H1 (cell line): ENCODE results near the gene NXPH1. TPM values are rescaled to one million over a fixed set of nuclear protein-coding genes. Genes with fewer than 3 reads are reported as not detected.

Experiments used
- CTCF ChIA-PET: fragments of 300-600 bp; sonication (Branson Sonifier 250); formaldehyde crosslinking; loops from one replicate; lab custom pipeline; 2021; ENCODE audit not compliant: partially characterized antibody; lab: Charles Lee
- POLR2A ChIA-PET: fragments of 300-600 bp; sonication (Branson Sonifier 250); formaldehyde crosslinking; loops from one replicate; lab custom pipeline; 2021; ENCODE audit warnings: inconsistent platforms; ENCODE audit not compliant: partially characterized antibody; lab: Charles Lee
- DNase-seq, 2 experiments: peaks; one replicate each; pipeline versions ENCODE4 v3.0.0 to v3.0.0-alpha.2; 2010 to 2022; ENCODE audit warnings: low spot score in 2 of 2, low read depth in 1 of 2, mixed read lengths in 1 of 2
- FAIRE-seq: peaks from 2 replicates; lab custom pipeline; 2011; peaks lifted over from hg19 to GRCh38; lab: Jason Lieb, UNC
- H2AFZ ChIP-seq: 2 replicates; pipeline ENCODE4 v1.8.1; 2012; ENCODE audit warnings: low read length, inconsistent platforms
- H2AK5ac ChIP-seq: 2 replicates; pipeline ENCODE4 v1.6.1; 2013; ENCODE audit warnings: low read depth, low read length
- H2BK120ac ChIP-seq: replicated peaks from 2 replicates; pipeline ENCODE3; 2013; ENCODE audit warnings: low read depth, low read length, inconsistent platforms
- H2BK12ac ChIP-seq: 2 replicates; pipeline ENCODE4 v1.6.1; 2013; ENCODE audit warnings: low read depth, low read length
- H2BK15ac ChIP-seq: 2 replicates; pipeline ENCODE4 v1.6.1; 2013; ENCODE audit warnings: low read length
- H2BK20ac ChIP-seq: 2 replicates; pipeline ENCODE4 v1.6.1; 2013; ENCODE audit warnings: low read length
- H2BK5ac ChIP-seq: 2 replicates; pipeline ENCODE4 v1.6.1; 2013; ENCODE audit warnings: low read depth, low read length
- H3K14ac ChIP-seq: 2 replicates; pipeline ENCODE4 v1.6.1; 2013; ENCODE audit warnings: inconsistent platforms; ENCODE audit not compliant: insufficient read length
- H3K18ac ChIP-seq: 2 replicates; pipeline ENCODE4 v1.6.1; 2013; ENCODE audit warnings: low read length; ENCODE audit errors: extremely low read depth
- H3K23ac ChIP-seq: 2 replicates; pipeline ENCODE4 v1.6.1; 2013; ENCODE audit warnings: inconsistent platforms; ENCODE audit not compliant: insufficient read length
- H3K23me2 ChIP-seq: 2 replicates; pipeline ENCODE4 v1.6.1; 2013; ENCODE audit warnings: low read depth, low read length
- H3K27ac ChIP-seq: 2 replicates; pipeline ENCODE4 v1.6.1; 2011; ENCODE audit warnings: low read depth, low read length, inconsistent platforms
- H3K27me3 ChIP-seq, 4 experiments: replicated peaks in 1 of 4; 1 replicate in 1 of 4; 2 replicates in 3 of 4; pipeline versions ENCODE4 v1.6.1 to v1.8.1; 2011 to 2013; ENCODE audit warnings: low read length in 3 of 4, mild to moderate bottlenecking in 3 of 4, inconsistent platforms in 2 of 4, mixed read lengths in 2 of 4, moderate library complexity in 1 of 4; ENCODE audit not compliant: control insufficient read depth in 3 of 4, insufficient read depth in 3 of 4; ENCODE audit errors: extremely low read depth in 1 of 4
- H3K36me3 ChIP-seq, 4 experiments: 2 replicates each; pipeline versions ENCODE4 v1.6.1 to v1.8.1; 2011 to 2013; ENCODE audit warnings: mild to moderate bottlenecking in 4 of 4, low read length in 3 of 4, moderate library complexity in 2 of 4, control low read depth in 1 of 4, inconsistent platforms in 1 of 4; ENCODE audit not compliant: insufficient read depth in 4 of 4, control insufficient read depth in 2 of 4
- H3K4ac ChIP-seq: replicated peaks from 2 replicates; pipeline ENCODE3; 2013; ENCODE audit warnings: low read length, low read depth, mixed read lengths, inconsistent platforms; ENCODE audit not compliant: insufficient read length
- H3K4me1 ChIP-seq, 4 experiments: replicated peaks in 1 of 4; 1 replicate in 1 of 4; 2 replicates in 3 of 4; pipeline versions ENCODE4 v1.6.1 to v1.8.1; 2011 to 2013; ENCODE audit warnings: low read length in 3 of 4, inconsistent platforms in 2 of 4, mixed read lengths in 1 of 4; ENCODE audit not compliant: insufficient read depth in 4 of 4, control insufficient read depth in 3 of 4
- H3K4me2 ChIP-seq, 2 experiments: 2 replicates each; pipeline versions ENCODE4 v1.6.1 to v1.8.1; 2011 to 2013; ENCODE audit warnings: low read depth in 2 of 2, low read length in 2 of 2, control low read depth in 1 of 2, inconsistent platforms in 1 of 2, mild to moderate bottlenecking in 1 of 2; ENCODE audit not compliant: insufficient read depth in 1 of 2
- H3K4me3 ChIP-seq, 4 experiments: fragments of 200-600, 300-600 bp in 1 of 4; sonication (generic), shearing (Covaris generic), sonication (Bioruptor Twin) in 1 of 4; 2 replicates each; pipeline versions ENCODE4 v1.5.1 to v1.8.1; 2011 to 2016; ENCODE audit warnings: low read length in 4 of 4, low read depth in 3 of 4, control low read depth in 2 of 4, inconsistent platforms in 2 of 4, mild to moderate bottlenecking in 2 of 4, mixed read lengths in 1 of 4, moderate library complexity in 1 of 4; ENCODE audit not compliant: insufficient read depth in 2 of 4; ENCODE audit errors: extremely low read depth in 1 of 4
- H3K56ac ChIP-seq: replicated peaks from 2 replicates; pipeline ENCODE3; 2013; ENCODE audit warnings: low read depth, mild to moderate bottlenecking, mixed read lengths, low read length, inconsistent platforms; ENCODE audit not compliant: insufficient read length
- H3K79me1 ChIP-seq: 2 replicates; pipeline ENCODE4 v1.6.1; 2013; ENCODE audit warnings: low read depth, low read length, control low read depth
- H3K79me2 ChIP-seq, 2 experiments: 2 replicates each; pipeline versions ENCODE4 v1.6.1 to v1.8.1; 2012 to 2013; ENCODE audit warnings: low read length in 2 of 2, mild to moderate bottlenecking in 2 of 2, inconsistent platforms in 1 of 2; ENCODE audit not compliant: insufficient read depth in 2 of 2, control insufficient read depth in 1 of 2
- H3K9ac ChIP-seq, 4 experiments: replicated peaks in 1 of 4; 1 replicate in 1 of 4; 2 replicates in 3 of 4; pipeline versions ENCODE4 v1.6.1 to v1.8.1; 2011 to 2013; ENCODE audit warnings: low read depth in 3 of 4, low read length in 3 of 4, control low read depth in 2 of 4, mild to moderate bottlenecking in 2 of 4, moderate library complexity in 2 of 4, inconsistent platforms in 1 of 4; ENCODE audit errors: extremely low read depth in 1 of 4
- H3K9me3 ChIP-seq, 2 experiments: 2 replicates each; pipeline versions ENCODE4 v1.6.1 to v1.8.1; 2012 to 2013; ENCODE audit warnings: mild to moderate bottlenecking in 2 of 2, moderate library complexity in 2 of 2, control low read depth in 1 of 2, inconsistent platforms in 1 of 2, low read depth in 1 of 2, low read length in 1 of 2, mixed read lengths in 1 of 2; ENCODE audit not compliant: insufficient read depth in 2 of 2
- H4K20me1 ChIP-seq, 2 experiments: replicated peaks in 1 of 2; 2 replicates each; pipeline versions ENCODE3 to v1.8.1; 2011 to 2013; ENCODE audit warnings: inconsistent platforms in 2 of 2, low read length in 2 of 2, mild to moderate bottlenecking in 1 of 2; ENCODE audit not compliant: insufficient read depth in 2 of 2, control insufficient read depth in 1 of 2
- H4K5ac ChIP-seq: 2 replicates; pipeline ENCODE4 v1.6.1; 2013; ENCODE audit warnings: low read length, low read depth, mixed read lengths, inconsistent platforms; ENCODE audit not compliant: insufficient read length
- H4K8ac ChIP-seq: 2 replicates; pipeline ENCODE4 v1.8.0; 2013; ENCODE audit warnings: mild to moderate bottlenecking, moderate library complexity, low read length, inconsistent platforms; ENCODE audit not compliant: insufficient read depth; ENCODE audit errors: extremely low read depth
- H4K91ac ChIP-seq: replicated peaks from 2 replicates; pipeline ENCODE3; 2013; ENCODE audit warnings: low read length, mixed read lengths, inconsistent platforms; ENCODE audit not compliant: insufficient read length
- BACH1 ChIP-seq: IDR thresholded peaks from 2 replicates; pipeline ENCODE4 v1.6.1; 2012; ENCODE audit warnings: low read length, improper control_type of control experiment
- CBX5 ChIP-seq: fragments of 300-800, 300-1000 bp; sonication (generic); IDR thresholded peaks from 2 replicates; pipeline ENCODE4 v1.7.1; 2016; ENCODE audit warnings: antibody characterized with exemption, low read length, low read depth
- CEBPB ChIP-seq: IDR thresholded peaks from 2 replicates; pipeline ENCODE4 v1.6.1; 2012; ENCODE audit warnings: low read depth, low read length
- CTBP2 ChIP-seq: IDR thresholded peaks from 2 replicates; pipeline ENCODE4 v1.7.0; 2011; ENCODE audit warnings: borderline replicate concordance, mild to moderate bottlenecking, moderate library complexity, mixed read lengths, low read length; ENCODE audit not compliant: insufficient read depth, insufficient read length
- EP300 ChIP-seq, 2 experiments: IDR thresholded peaks; 1 replicate in 1 of 2; 2 replicates in 1 of 2; pipeline ENCODE4 v1.6.1; 2011 to 2012; ENCODE audit warnings: low read depth in 2 of 2, low read length in 2 of 2, mild to moderate bottlenecking in 2 of 2, borderline replicate concordance in 1 of 2, inconsistent platforms in 1 of 2, moderate library complexity in 1 of 2
- FOSL1 ChIP-seq: IDR thresholded peaks from 2 replicates; pipeline ENCODE4 v1.6.1; 2011; ENCODE audit warnings: mild to moderate bottlenecking, low read depth, low read length, moderate library complexity; ENCODE audit not compliant: insufficient read depth
- JUND ChIP-seq: IDR thresholded peaks from 2 replicates; pipeline ENCODE4 v1.6.1; 2011; ENCODE audit warnings: mild to moderate bottlenecking, improper control_type of control experiment, low read length
- MAFK ChIP-seq: IDR thresholded peaks from 2 replicates; pipeline ENCODE4 v1.6.1; 2012; ENCODE audit warnings: low read depth, mild to moderate bottlenecking, improper control_type of control experiment, low read length
- NRF1 ChIP-seq: IDR thresholded peaks from 2 replicates; pipeline ENCODE4 v1.6.1; 2011; ENCODE audit warnings: mild to moderate bottlenecking, low read depth, low read length, improper control_type of control experiment
- SIX5 ChIP-seq: IDR thresholded peaks from 2 replicates; pipeline ENCODE4 v1.6.1; 2011; ENCODE audit warnings: mild to moderate bottlenecking, low read depth, low read length
- SUZ12 ChIP-seq: fragments of 200-600 bp; sonication (generic); IDR thresholded peaks from 2 replicates; pipeline ENCODE4 v1.6.1; 2012; ENCODE audit warnings: mild to moderate bottlenecking, inconsistent platforms, low read length, moderate library complexity, mixed read lengths
- TEAD4 ChIP-seq: IDR thresholded peaks from 2 replicates; pipeline ENCODE4 v1.6.1; 2012; ENCODE audit warnings: low read depth, low read length, inconsistent platforms, mixed read lengths
- USF2 ChIP-seq: IDR thresholded peaks from 2 replicates; pipeline ENCODE4 v1.6.1; 2011; ENCODE audit warnings: low read length, improper control_type of control experiment
- YY1 ChIP-seq: IDR thresholded peaks from 2 replicates; pipeline ENCODE4 v1.6.1; 2011; ENCODE audit warnings: low read depth, mild to moderate bottlenecking, low read length
- WGBS, 2 experiments: shearing (Covaris generic) in 1 of 2; methylation state at CpG; one replicate each; pipeline versions ENCODE4 v1.1.6 to v1.1.7; 2013 to 2015; ENCODE audit warnings: low lambda C conversion rate in 2 of 2, mixed read lengths in 2 of 2, inconsistent platforms in 1 of 2, low coverage in 1 of 2, missing lambda C conversion rate in 1 of 2; ENCODE audit not compliant: insufficient replicate concordance in 2 of 2, insufficient coverage in 1 of 2, insufficient read length in 1 of 2; ENCODE audit errors: extremely low coverage in 1 of 2, missing lambda C conversion rate in 1 of 2; 5-methylcytosine and 5-hydroxymethylcytosine counted together
- polyA plus RNA-seq, 7 experiments: library from polyadenylated mRNA; depleted of rRNA in 3 of 7; stranded (reverse) in 5 of 7; unstranded in 2 of 7; fragments of >200 nt in 5 of 7; fragments of 200-250 nt in 2 of 7; gene quantifications; 1 replicate in 5 of 7; 2 replicates in 1 of 7; 4 replicates in 1 of 7; pipeline versions ENCODE4 v1.2.1 to v1.2.3, GENCODE V29; 2011 to 2013; ENCODE audit warnings: missing spikeins in 2 of 7, mixed read lengths in 2 of 7
- total RNA-seq: library from RNA; stranded (reverse); fragmentation: NEBNext Ultra II Directional; extraction: Animal tissue kit (Norgen Biotek cat#: 25700); gene quantifications from 2 replicates; pipeline ENCODE4 v1.2.1, GENCODE V29; 2021

The NXPH1 gene
- total and polyA plus RNA-seq, 2 of the 8 experiments (the other 6 are each of a cell fraction or from before 2014, with no cell fraction given) = 0.14 to 1.0 TPM

GRCh38 chr7:8719102-8719501 is 285.7 kb downstream of the NXPH1 start:
- Histone ChIP-seq H2BK20ac (no peak overlapping the region), H4K5ac (no peak overlapping the region), H3K4me1 (no peaks in the 10 kb centered on the region), H3K9me3 (no peaks in the 10 kb centered on the region), H2AK5ac (no peak overlapping the region), H2BK120ac (no peak overlapping the region), H3K79me2 (no peaks in the 10 kb centered on the region), H2BK5ac (no peak overlapping the region), H3K79me1 (no peaks in the 10 kb centered on the region), H2BK12ac (no peak overlapping the region), H4K8ac (no peak overlapping the region), H3K27me3 (no peaks in the 10 kb centered on the region), H3K27ac (no peak overlapping the region), H4K91ac (no peak overlapping the region), H3K9ac (no peak overlapping the region), H2BK15ac (no peak overlapping the region), H3K4me2 (no peak overlapping the region), H3K18ac (no peak overlapping the region), H3K14ac (no peak overlapping the region), H2AFZ (no peak overlapping the region), H3K4me3 (no peak overlapping the region), H3K23ac (no peak overlapping the region), H3K23me2 (no peaks in the 10 kb centered on the region), H3K4ac (no peak overlapping the region), H3K56ac (no peak overlapping the region), H3K36me3 (no peaks in the 10 kb centered on the region), H4K20me1 (no peaks in the 10 kb centered on the region)
- FAIRE-seq (no peak), DNase-seq (no peak)
- CTCF ChIA-PET = interaction anchor here (1.6 kb wide), 1 partner anchor 21 kb away, joined by 4 read pairs; no protein-coding TSS in a partner anchor
- 94% methylated on average over 1 of the region's 1 CpG; no CpG with 5 or more reads in 1 of the 2 experiments for WGBS, 2 experiments
- POLR2A ChIA-PET = no interaction called here
- TF ChIP-seq SUZ12 (no peak), EP300 (IDR thresholded peaks at IDR 0.05; ENCODE audit: borderline replicate concordance in 1 of 2, low read depth in 2 of 2, low read length in 2 of 2) (no peak), CTBP2 (no peak), JUND (no peak), USF2 (no peak), MAFK (no peak), CBX5 (no peak), TEAD4 (no peak), YY1 (no peak), SIX5 (no peak), NRF1 (no peak), FOSL1 (no peak), BACH1 (no peak), CEBPB (no peak)
